OCI-LY1 (cell line): ENCODE results near the gene SULF2.
"Not testable (repeated sequence)": the region's sequence is repeated elsewhere in the genome, so short reads cannot be mapped to it uniquely, and the experiment has no call there.

Experiments
- CTCF ChIP-seq: fragments of 200-600 bp; sonication (generic), shearing (Covaris generic); IDR thresholded peaks from 2 replicates; pipeline ENCODE4 v1.5.1; 2017; ENCODE audit warnings: mild to moderate bottlenecking, antibody characterized with exemption, low read length, moderate library complexity, mixed read lengths
- EZH2 ChIP-seq: fragments of 200-600 bp; sonication (generic), shearing (Covaris generic); IDR thresholded peaks from 2 replicates; pipeline ENCODE4 v1.8.0; 2017; ENCODE audit warnings: borderline replicate concordance, mixed run types, mild to moderate bottlenecking, antibody characterized with exemption, low read length, moderate library complexity, mixed read lengths

- not testable (repeated sequence) for TF ChIP-seq CTCF, EZH2
Measured at GRCh38 chr20:47823941-47824340, 38.7 kb upstream of the SULF2 start.
